ENCODE data around the gene TMTC4. TPM values are rescaled to one million over a fixed set of nuclear protein-coding genes. Genes with fewer than 3 reads are reported as not detected.

The TMTC4 gene
- total and polyA plus RNA-seq, 2 experiments from 2014 or later: 15.0 to 32.6 TPM

- Histone ChIP-seq H3K9me2 (replicated peaks; ENCODE audit: insufficient read depth) (no peaks in the 10 kb centered on the region), H3K27ac (no peak overlapping the region), H3K4me1 (ENCODE audit: insufficient read depth) (no peaks in the 10 kb centered on the region), H4K20me1 (ENCODE audit: insufficient read depth, poor library complexity, severe bottlenecking) (no peaks in the 10 kb centered on the region), H3K36me3 (replicated peaks; ENCODE audit: insufficient read depth, low read depth) (no peaks in the 10 kb centered on the region), H3K27me3 (no peaks in the 10 kb centered on the region), H3K4me3 (no peak overlapping the region), H3K79me2 (no peaks in the 10 kb centered on the region), H3K9me3 (ENCODE audit: low read depth) (no peaks in the 10 kb centered on the region), H3K4me2 (no peak overlapping the region), H2AFZ (no peak overlapping the region)
- WGBS (ENCODE audit: low lambda C conversion rate, missing lambda C conversion rate): 88% methylated on average over 6 of the region's 6 CpGs
- TF ChIP-seq CTCF (IDR thresholded peaks at IDR 0.05; ENCODE audit: poor library complexity) (no peak), EZH2 (IDR thresholded peaks at IDR 0.05; ENCODE audit: borderline replicate concordance) (no peak), EZH2phosphoT487 (IDR thresholded peaks at IDR 0.05; ENCODE audit: low read depth, severe bottlenecking, unreplicated experiment) (no peak)
- DNase-seq (ENCODE audit: low spot score): no peak
Measured at GRCh38 chr13:100610391-100611347, 63.9 kb downstream of the TMTC4 start.

- Histone ChIP-seq H3K27ac (no peak overlapping the region), H3K27me3 (no peaks in the 10 kb centered on the region), H3K4me1 (ENCODE audit: insufficient read depth) (no peaks in the 10 kb centered on the region), H3K36me3 (replicated peaks; ENCODE audit: insufficient read depth, low read depth) (no peaks in the 10 kb centered on the region), H3K79me2 (no peaks in the 10 kb centered on the region), H3K9me3 (ENCODE audit: low read depth) (no peaks in the 10 kb centered on the region), H4K20me1 (ENCODE audit: insufficient read depth, poor library complexity, severe bottlenecking) (no peaks in the 10 kb centered on the region), H3K4me3 (no peak overlapping the region), H3K9me2 (replicated peaks; ENCODE audit: insufficient read depth) (no peaks in the 10 kb centered on the region), H3K4me2 (no peak overlapping the region), H2AFZ (no peak overlapping the region)
- DNase-seq (ENCODE audit: low spot score): peak; percentile 14
- 92% methylated on average over 6 of the region's 6 CpGs for WGBS (ENCODE audit: low lambda C conversion rate, missing lambda C conversion rate)
- TF ChIP-seq EZH2phosphoT487 (IDR thresholded peaks at IDR 0.05; ENCODE audit: low read depth, severe bottlenecking, unreplicated experiment): no peak
- no peak for TF ChIP-seq CTCF (IDR thresholded peaks at IDR 0.05; ENCODE audit: poor library complexity)
- TF ChIP-seq EZH2 (IDR thresholded peaks at IDR 0.05; ENCODE audit: borderline replicate concordance): no peak
Measured at GRCh38 chr13:100608906-100609305, 65.7 kb downstream of the TMTC4 start.

- H3K36me3 ChIP-seq (replicated peaks; ENCODE audit: insufficient read depth, low read depth): no peaks in the 10 kb centered on the region
- H3K4me2 ChIP-seq: no peak overlapping the region
- WGBS (ENCODE audit: low lambda C conversion rate, missing lambda C conversion rate): 87% methylated on average over 3 of the region's 3 CpGs
- no peaks in the 10 kb centered on the region for H3K27me3 ChIP-seq
- no peak for TF ChIP-seq CTCF (IDR thresholded peaks at IDR 0.05; ENCODE audit: poor library complexity)
- no peak for TF ChIP-seq EZH2 (IDR thresholded peaks at IDR 0.05; ENCODE audit: borderline replicate concordance)
- TF ChIP-seq EZH2phosphoT487 (IDR thresholded peaks at IDR 0.05; ENCODE audit: low read depth, severe bottlenecking, unreplicated experiment): no peak
- no peaks in the 10 kb centered on the region for H3K79me2 ChIP-seq
- H3K27ac ChIP-seq: no peak overlapping the region
- no peaks in the 10 kb centered on the region for H3K4me1 ChIP-seq (ENCODE audit: insufficient read depth)
- H3K9me3 ChIP-seq (ENCODE audit: low read depth): no peaks in the 10 kb centered on the region
- no peaks in the 10 kb centered on the region for H4K20me1 ChIP-seq (ENCODE audit: insufficient read depth, poor library complexity, severe bottlenecking)
- no peaks in the 10 kb centered on the region for H3K9me2 ChIP-seq (replicated peaks; ENCODE audit: insufficient read depth)
- DNase-seq (ENCODE audit: low spot score): no peak
- H2AFZ ChIP-seq: no peak overlapping the region
- H3K4me3 ChIP-seq: no peak overlapping the region
Measured at GRCh38 chr13:100608489-100608888, 66.1 kb downstream of the TMTC4 start.

Data from hepatocyte (in vitro differentiated cells).